ENCODE data around the gene HHAT. TPM values are rescaled to one million over a fixed set of nuclear protein-coding genes. Genes with fewer than 3 reads are reported as not detected.

HHAT gene
- total and polyA plus RNA-seq, 2 of the 13 experiments (the other 11 are each of a cell fraction or from before 2014, with no cell fraction given), result 2.6 to 4.9 TPM

DNA sequence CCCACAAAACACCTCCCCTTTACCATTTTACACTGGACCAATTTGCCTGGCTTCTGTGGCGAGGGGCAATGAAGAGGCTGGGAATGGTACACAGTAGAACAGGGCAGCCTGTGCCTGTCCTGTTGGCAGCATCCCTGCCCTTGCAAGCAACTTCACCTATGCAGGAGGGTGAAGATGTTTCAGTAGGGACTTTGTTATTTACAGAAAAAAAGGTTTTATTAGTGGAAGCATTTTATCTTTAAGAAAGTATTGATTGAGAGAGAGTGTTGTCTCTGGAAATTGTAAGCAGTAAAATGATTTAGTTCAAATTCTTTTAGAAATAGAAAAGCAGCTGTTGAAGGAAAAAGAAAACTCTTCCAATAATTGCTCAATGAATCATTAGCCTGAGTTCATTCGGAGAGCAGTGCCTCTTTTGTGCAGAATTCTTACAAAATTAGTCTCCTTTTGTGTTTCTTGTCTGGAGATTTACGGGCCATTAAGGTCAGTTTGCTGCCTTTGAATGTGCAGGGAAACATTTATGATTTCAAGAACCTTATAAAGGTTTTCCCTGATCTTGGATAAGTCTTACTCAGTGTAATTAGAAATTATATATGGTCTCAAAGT is 49.1 kb downstream of the HHAT start:
- no peak for FAIRE-seq
- Histone ChIP-seq H3K4me3 (replicated peaks in 1 of 3; ENCODE audit: insufficient read depth in 1 of 3, low read depth in 2 of 3, low read length in 3 of 3) (no peak overlapping the region), H3K79me2 (ENCODE audit: insufficient read depth, low read length) (no peaks in the 10 kb centered on the region), H2AFZ (ENCODE audit: low read length) (no peak overlapping the region), H4K20me1 (ENCODE audit: insufficient read depth, low read length) (no peaks in the 10 kb centered on the region), H3K27me3 (ENCODE audit: control insufficient read depth in 1 of 2, insufficient read depth in 2 of 2, low read length in 2 of 2) (no peaks in the 10 kb centered on the region), H3K4me2 (ENCODE audit: low read depth, low read length) (no peak overlapping the region), H3K36me3 (replicated peaks in 1 of 2; ENCODE audit: control insufficient read depth in 1 of 2, insufficient read depth in 2 of 2, low read length in 2 of 2) (no peaks in the 10 kb centered on the region), H3K9me3 (ENCODE audit: low read length) (no peaks in the 10 kb centered on the region), H3K4me1 (ENCODE audit: insufficient read depth, low read length) (peaks cover 34% of the 10 kb centered on the region), H3K9ac (ENCODE audit: insufficient read depth, low read depth, low read length) (no peak overlapping the region), H3K27ac (ENCODE audit: extremely low read length, insufficient read depth, low read length) (no peak overlapping the region)
- POLR2A ChIA-PET, result no interaction called here
- TF ChIP-seq ZNF225 (CRISPR knock-in tag; IDR thresholded peaks at IDR 0.05) (no peak), HNF1B (CRISPR knock-in tag; IDR thresholded peaks at IDR 0.05) (no peak), MBD4 (IDR thresholded peaks at IDR 0.05; ENCODE audit: borderline replicate concordance, low read length) (no peak), KLF6 (CRISPR knock-in tag; IDR thresholded peaks at IDR 0.05) (no peak), KAT8 (CRISPR knock-in tag; IDR thresholded peaks at IDR 0.05) (no peak), NFE2L1 (CRISPR knock-in tag; IDR thresholded peaks at IDR 0.05; ENCODE audit: borderline replicate concordance) (no peak), ZMYM3 (CRISPR knock-in tag; IDR thresholded peaks at IDR 0.05) (no peak), NCOA2 (CRISPR knock-in tag; IDR thresholded peaks at IDR 0.05) (no peak), MLXIP (CRISPR knock-in tag; IDR thresholded peaks at IDR 0.05; ENCODE audit: borderline replicate concordance) (no peak)
- TF ChIP-seq, protein P1, sequence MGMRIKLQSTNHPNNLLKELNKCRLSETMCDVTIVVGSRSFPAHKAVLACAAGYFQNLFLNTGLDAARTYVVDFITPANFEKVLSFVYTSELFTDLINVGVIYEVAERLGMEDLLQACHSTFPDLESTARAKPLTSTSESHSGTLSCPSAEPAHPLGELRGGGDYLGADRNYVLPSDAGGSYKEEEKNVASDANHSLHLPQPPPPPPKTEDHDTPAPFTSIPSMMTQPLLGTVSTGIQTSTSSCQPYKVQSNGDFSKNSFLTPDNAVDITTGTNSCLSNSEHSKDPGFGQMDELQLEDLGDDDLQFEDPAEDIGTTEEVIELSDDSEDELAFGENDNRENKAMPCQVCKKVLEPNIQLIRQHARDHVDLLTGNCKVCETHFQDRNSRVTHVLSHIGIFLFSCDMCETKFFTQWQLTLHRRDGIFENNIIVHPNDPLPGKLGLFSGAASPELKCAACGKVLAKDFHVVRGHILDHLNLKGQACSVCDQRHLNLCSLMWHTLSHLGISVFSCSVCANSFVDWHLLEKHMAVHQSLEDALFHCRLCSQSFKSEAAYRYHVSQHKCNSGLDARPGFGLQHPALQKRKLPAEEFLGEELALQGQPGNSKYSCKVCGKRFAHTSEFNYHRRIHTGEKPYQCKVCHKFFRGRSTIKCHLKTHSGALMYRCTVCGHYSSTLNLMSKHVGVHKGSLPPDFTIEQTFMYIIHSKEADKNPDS (CRISPR knock-in tag; IDR thresholded peaks at IDR 0.05), result no peak
- BruUV-seq (replicated peaks), result no TSS peak
- whole genome bisulfite sequencing (ENCODE audit: low lambda C conversion rate), result 86% methylated on average over 3 of the region's 3 CpGs
- in situ Hi-C loops (cut with HindIII; ENCODE audit: extremely low pct_ligation_motif_present, low pct_unique_long_range_greater_than_20kb) (no loop called here), intact Hi-C loops (cut with micrococcal nuclease; ENCODE audit: unreplicated experiment) (no loop called here)
- CTCF ChIA-PET (ENCODE audit: low intra/inter-chr PET ratio, low total read pairs), result interaction anchor here (1.4 kb wide), 1 partner anchor 23 kb away, joined by 5 read pairs; no protein-coding TSS in a partner anchor
- no peak for ATAC-seq
- no peak for DNase-seq (ENCODE audit: low spot score)
